Activated T-helper 17 cell treated with anti-CD3 and anti-CD28 coated beads, Interleukin-2, amount 50 U/mL, for 72 hours (primary cell): ENCODE data around the gene NCOA7. TPM values are rescaled to one million over a fixed set of nuclear protein-coding genes. Genes with fewer than 3 reads are reported as not detected.

ENCODE experiments used
- ATAC-seq: fragments of 150-1000 bp; cut with Tn5 transposase; replicated peaks from 2 replicates; pipeline ENCODE4 v1.10.0; 2021; ENCODE audit warnings: mild to moderate bottlenecking, moderate library complexity
- H3K27ac Mint-ChIP-seq: one replicate; pipeline ENCODE4 v1.8.0; 2022; ENCODE audit warnings: mixed read lengths
- H3K27me3 Mint-ChIP-seq: one replicate; pipeline ENCODE4 v1.8.0; 2022; ENCODE audit warnings: mixed read lengths
- H3K36me3 Mint-ChIP-seq: one replicate; pipeline ENCODE4 v1.8.0; 2022; ENCODE audit warnings: low read depth, mild to moderate bottlenecking, mixed read lengths
- H3K4me1 Mint-ChIP-seq: one replicate; pipeline ENCODE4 v1.8.0; 2022; ENCODE audit warnings: mixed read lengths
- H3K4me3 Mint-ChIP-seq: one replicate; pipeline ENCODE4 v1.8.0; 2022; ENCODE audit warnings: mild to moderate bottlenecking, mixed read lengths
- H3K9me3 Mint-ChIP-seq: one replicate; pipeline ENCODE4 v1.8.0; 2022; ENCODE audit warnings: mixed read lengths
- total RNA-seq, 2 donors: library from RNA; stranded (reverse); gene quantifications; one replicate each; pipeline ENCODE4 v1.2.3, GENCODE V29; 2022

The NCOA7 gene
- total RNA-seq, 2 donors from 2014 or later, result 44.6 to 59.9 TPM

GRCh38 chr6:125808591-125808990 lies 17.8 kb downstream of the NCOA7 start:
- Mint-ChIP-seq H3K4me1 (peaks cover 58% of the 10 kb centered on the region), H3K36me3 (peaks cover 56% of the 10 kb centered on the region), H3K27me3 (no peaks in the 10 kb centered on the region), H3K27ac (peak overlapping the region; percentile 71), H3K9me3 (no peaks in the 10 kb centered on the region), H3K4me3 (peak overlapping the region; percentile 61)
- ATAC-seq, result no peak

- H3K27me3 Mint-ChIP-seq, result no peaks in the 10 kb centered on the region
- no peak overlapping the region for H3K27ac Mint-ChIP-seq
- no peak for ATAC-seq
- H3K36me3 Mint-ChIP-seq, result peaks cover 53% of the 10 kb centered on the region
- no peak overlapping the region for H3K4me3 Mint-ChIP-seq
- H3K9me3 Mint-ChIP-seq, result no peaks in the 10 kb centered on the region
- peaks cover 50% of the 10 kb centered on the region for H3K4me1 Mint-ChIP-seq
Measured at GRCh38 chr6:125809570-125810170, 18.9 kb downstream of the NCOA7 start.

GRCh38 chr6:125810445-125810844 lies 19.7 kb downstream of the NCOA7 start:
- Mint-ChIP-seq H3K4me3 (no peak overlapping the region), H3K9me3 (no peaks in the 10 kb centered on the region), H3K4me1 (peaks cover 53% of the 10 kb centered on the region), H3K27me3 (no peaks in the 10 kb centered on the region), H3K36me3 (peaks cover 59% of the 10 kb centered on the region), H3K27ac (no peak overlapping the region)
- ATAC-seq, result no peak

GRCh38 chr6:125811259-125811658 lies 20.5 kb downstream of the NCOA7 start:
- Mint-ChIP-seq H3K36me3 (peaks cover 63% of the 10 kb centered on the region), H3K9me3 (no peaks in the 10 kb centered on the region), H3K4me3 (no peak overlapping the region), H3K4me1 (peaks cover 52% of the 10 kb centered on the region), H3K27ac (no peak overlapping the region), H3K27me3 (no peaks in the 10 kb centered on the region)
- ATAC-seq, result no peak

GRCh38 chr6:125812394-125813292 lies 21.9 kb downstream of the NCOA7 start:
- Mint-ChIP-seq H3K4me1 (peaks cover 52% of the 10 kb centered on the region), H3K27ac (peak overlapping the region; percentile 69), H3K9me3 (no peaks in the 10 kb centered on the region), H3K36me3 (peaks cover 68% of the 10 kb centered on the region), H3K4me3 (peak overlapping the region; percentile 13), H3K27me3 (no peaks in the 10 kb centered on the region)
- peak; percentile 46 for ATAC-seq

- H3K27ac Mint-ChIP-seq, result no peak overlapping the region
- no peaks in the 10 kb centered on the region for H3K9me3 Mint-ChIP-seq
- no peak for ATAC-seq
- H3K27me3 Mint-ChIP-seq, result no peaks in the 10 kb centered on the region
- peaks cover 47% of the 10 kb centered on the region for H3K4me1 Mint-ChIP-seq
- peak overlapping the region; percentile 26 for H3K4me3 Mint-ChIP-seq
- peaks cover 60% of the 10 kb centered on the region for H3K36me3 Mint-ChIP-seq
Measured at GRCh38 chr6:125814481-125814880, 23.7 kb downstream of the NCOA7 start.

GRCh38 chr6:125815080-125815910 lies 24.5 kb downstream of the NCOA7 start:
- H3K36me3 Mint-ChIP-seq, result peaks cover 63% of the 10 kb centered on the region
- ATAC-seq, result no peak
- H3K4me1 Mint-ChIP-seq, result peaks cover 47% of the 10 kb centered on the region
- H3K4me3 Mint-ChIP-seq, result no peak overlapping the region
- no peaks in the 10 kb centered on the region for H3K9me3 Mint-ChIP-seq
- no peak overlapping the region for H3K27ac Mint-ChIP-seq
- H3K27me3 Mint-ChIP-seq, result no peaks in the 10 kb centered on the region

- H3K4me1 Mint-ChIP-seq, result peaks cover 46% of the 10 kb centered on the region
- peak overlapping the region; percentile 20 for H3K27ac Mint-ChIP-seq
- peak; percentile 66 for ATAC-seq
- no peak overlapping the region for H3K4me3 Mint-ChIP-seq
- H3K9me3 Mint-ChIP-seq, result no peaks in the 10 kb centered on the region
- no peaks in the 10 kb centered on the region for H3K27me3 Mint-ChIP-seq
- peaks cover 72% of the 10 kb centered on the region for H3K36me3 Mint-ChIP-seq
Measured at GRCh38 chr6:125816828-125817280, 26.1 kb downstream of the NCOA7 start.

- peak overlapping the region; percentile 58 for H3K27ac Mint-ChIP-seq
- no peaks in the 10 kb centered on the region for H3K9me3 Mint-ChIP-seq
- H3K27me3 Mint-ChIP-seq, result no peaks in the 10 kb centered on the region
- peak; percentile 10 for ATAC-seq
- peaks cover 65% of the 10 kb centered on the region for H3K36me3 Mint-ChIP-seq
- H3K4me1 Mint-ChIP-seq, result peaks cover 34% of the 10 kb centered on the region
- H3K4me3 Mint-ChIP-seq, result peak overlapping the region; percentile 58
Measured at GRCh38 chr6:125818225-125818657, 27.5 kb downstream of the NCOA7 start.

- H3K4me1 Mint-ChIP-seq, result peaks cover 34% of the 10 kb centered on the region
- no peak for ATAC-seq
- H3K27ac Mint-ChIP-seq, result peak overlapping the region; percentile 58
- peaks cover 65% of the 10 kb centered on the region for H3K36me3 Mint-ChIP-seq
- H3K27me3 Mint-ChIP-seq, result no peaks in the 10 kb centered on the region
- peak overlapping the region; percentile 58 for H3K4me3 Mint-ChIP-seq
- no peaks in the 10 kb centered on the region for H3K9me3 Mint-ChIP-seq
Measured at GRCh38 chr6:125818772-125819260, 28.1 kb downstream of the NCOA7 start.

- H3K4me3 Mint-ChIP-seq, result no peak overlapping the region
- peaks cover 59% of the 10 kb centered on the region for H3K36me3 Mint-ChIP-seq
- ATAC-seq, result no peak
- no peaks in the 10 kb centered on the region for H3K27me3 Mint-ChIP-seq
- H3K27ac Mint-ChIP-seq, result no peak overlapping the region
- H3K4me1 Mint-ChIP-seq, result peaks cover 34% of the 10 kb centered on the region
- H3K9me3 Mint-ChIP-seq, result no peaks in the 10 kb centered on the region
Measured at GRCh38 chr6:125819535-125820326, 29.0 kb downstream of the NCOA7 start.

GRCh38 chr6:125821825-125822281 lies 31.1 kb downstream of the NCOA7 start:
- no peak for ATAC-seq
- Mint-ChIP-seq H3K27ac (no peak overlapping the region), H3K27me3 (no peaks in the 10 kb centered on the region), H3K9me3 (no peaks in the 10 kb centered on the region), H3K36me3 (peaks cover 48% of the 10 kb centered on the region), H3K4me3 (no peak overlapping the region), H3K4me1 (peaks cover 24% of the 10 kb centered on the region)

- H3K4me1 Mint-ChIP-seq, result peaks cover 29% of the 10 kb centered on the region
- H3K4me3 Mint-ChIP-seq, result no peak overlapping the region
Measured at GRCh38 chr6:125823180-125823579, 32.4 kb downstream of the NCOA7 start.

More at GRCh38 chr6:125823180-125823579, 32.4 kb downstream of the NCOA7 start:
- ATAC-seq, result no peak
- Mint-ChIP-seq H3K9me3 (no peaks in the 10 kb centered on the region), H3K27ac (no peak overlapping the region), H3K27me3 (no peaks in the 10 kb centered on the region), H3K36me3 (peaks cover 35% of the 10 kb centered on the region)
